T-cell (primary cell): ENCODE data around the gene ARMH2. TPM values are rescaled to one million over a fixed set of nuclear protein-coding genes. Genes with fewer than 3 reads are reported as not detected.

Experiments
- ATAC-seq, 4 experiments: fragments of 200-7000 bp in 3 of 4; fragments of 150-1000 bp in 1 of 4; cut with Tn5 transposase; replicated peaks in 1 of 4; 1 replicate in 3 of 4; 2 replicates in 1 of 4; pipeline ENCODE4 v1.10.0; 2021; ENCODE audit warnings: moderate library complexity in 3 of 4, mild to moderate bottlenecking in 2 of 4, moderate number of reproducible peaks in 1 of 4
- CTCF ChIA-PET, 2 donors: fragments of 300-600 bp; sonication (Branson Sonifier 250); formaldehyde crosslinking; loops; one replicate each; lab custom pipeline; 2022; ENCODE audit warnings: antibody characterized with exemption in 2 of 2; lab: Charles Lee
- POLR2A ChIA-PET, 2 donors: fragments of 300-600 bp; sonication (Branson Sonifier 250); formaldehyde crosslinking; loops; one replicate each; lab custom pipeline; 2022; ENCODE audit warnings: antibody characterized with exemption in 2 of 2; lab: Charles Lee
- DNase-seq, 35 experiments: peaks; one replicate each; pipeline versions ENCODE4 v3.0.0 to v3.0.0-alpha.2; 2013 to 2023
- H3K27ac ChIP-seq: one replicate; pipeline ENCODE4 v1.5.1; 2013; ENCODE audit warnings: low read length
- H3K27me3 ChIP-seq, 2 experiments: replicated peaks in 1 of 2; 1 replicate in 1 of 2; 2 replicates in 1 of 2; pipeline versions ENCODE4 v1.6.1 to v1.7.0; 2013; ENCODE audit warnings: low read length in 1 of 2, mixed read lengths in 1 of 2; ENCODE audit not compliant: control insufficient read depth in 2 of 2, insufficient read depth in 2 of 2; ENCODE audit errors: extremely low read depth in 1 of 2
- H3K36me3 ChIP-seq, 2 donors: 1 replicate in 1 of 2; 2 replicates in 1 of 2; pipeline versions ENCODE4 v1.6.1 to v1.7.0; 2013; ENCODE audit warnings: low read length in 1 of 2; ENCODE audit not compliant: control insufficient read depth in 2 of 2, insufficient read depth in 1 of 2; ENCODE audit errors: extremely low read depth in 1 of 2
- H3K4me1 ChIP-seq, 2 experiments: 1 replicate in 1 of 2; 2 replicates in 1 of 2; pipeline versions ENCODE4 v1.6.1 to v1.7.0; 2013; ENCODE audit warnings: low read length in 2 of 2, mixed read lengths in 1 of 2; ENCODE audit not compliant: insufficient read depth in 2 of 2, control insufficient read depth in 1 of 2; ENCODE audit errors: extremely low read depth in 1 of 2
- H3K4me3 ChIP-seq, 2 donors: 1 replicate in 1 of 2; 2 replicates in 1 of 2; pipeline versions ENCODE4 v1.5.1 to v1.7.0; 2013; ENCODE audit warnings: mild to moderate bottlenecking in 2 of 2, low read length in 1 of 2, moderate library complexity in 1 of 2; ENCODE audit not compliant: control insufficient read depth in 1 of 2; ENCODE audit errors: extremely low read depth in 1 of 2
- H3K9me3 ChIP-seq: 2 replicates; pipeline ENCODE4 v1.7.0; 2013
- H3K27ac Mint-ChIP-seq, 2 donors: one replicate each; pipeline ENCODE4 v1.8.0; 2020 to 2021; ENCODE audit warnings: mild to moderate bottlenecking in 2 of 2, mixed read lengths in 2 of 2
- H3K27me3 Mint-ChIP-seq, 2 donors: one replicate each; pipeline ENCODE4 v1.8.0; 2021 to 2022; ENCODE audit warnings: mixed read lengths in 2 of 2
- H3K36me3 Mint-ChIP-seq: one replicate; pipeline ENCODE4 v1.8.0; 2021; ENCODE audit warnings: mixed read lengths
- H3K4me1 Mint-ChIP-seq, 3 donors: one replicate each; pipeline ENCODE4 v1.8.0; 2020 to 2022; ENCODE audit warnings: mixed read lengths in 3 of 3, mild to moderate bottlenecking in 1 of 3
- H3K4me3 Mint-ChIP-seq, 3 donors: one replicate each; pipeline ENCODE4 v1.8.0; 2020 to 2022; ENCODE audit warnings: mild to moderate bottlenecking in 3 of 3, mixed read lengths in 3 of 3, moderate library complexity in 3 of 3
- H3K9me3 Mint-ChIP-seq, 3 donors: one replicate each; pipeline ENCODE4 v1.8.0; 2020 to 2022; ENCODE audit warnings: mixed read lengths in 3 of 3
- WGBS: methylation state at CpG from one replicate; pipeline ENCODE4 v1.1.5; 2013; ENCODE audit warnings: missing lambda C conversion rate; ENCODE audit not compliant: insufficient coverage; 5-methylcytosine and 5-hydroxymethylcytosine counted together
- total RNA-seq, 35 experiments: library from RNA in 6 of 35; stranded (reverse) in 6 of 35; fragments of 120-200 nt in 1 of 35; gene quantifications; one replicate each; pipeline versions ENCODE4 v1.2.1 to v1.2.4 and lab custom pipeline; 2013 to 2026

The ARMH2 gene
- total RNA-seq, 5 donors from 2014 or later (not counting 1 experiment from before 2014, with no cell fraction given) = 2.2 to 4.6 (median 3.7) TPM

- Mint-ChIP-seq H3K27me3 (no peaks in the 10 kb centered on the region), H3K36me3 (peaks cover 86% of the 10 kb centered on the region), H3K4me3 (peak overlapping the region in 1 of 3 donors; percentile 17), H3K4me1 (peaks cover 46 to 51% (median 50%) of the 10 kb centered on the region in 3 donors), H3K9me3 (no peaks in the 10 kb centered on the region), H3K27ac (peak overlapping the region; percentile 61 to 64)
- Histone ChIP-seq H3K27me3 (no peaks in the 10 kb centered on the region), H3K4me3 (no peak overlapping the region), H3K9me3 (no peaks in the 10 kb centered on the region), H3K27ac (no peak overlapping the region), H3K4me1 (peaks cover 0 to 11% of the 10 kb centered on the region in 2 experiments), H3K36me3 (peaks cover 16 to 97% of the 10 kb centered on the region in 2 donors)
- ATAC-seq (no peak), DNase-seq (no peak)
- ChIA-PET CTCF (no interaction called here), POLR2A (interaction anchor here in 1 of 2 donors (0.5 kb wide), 1 partner anchor 14 kb away, joined by 12 read pairs; no protein-coding TSS in a partner anchor)
- WGBS = 79% methylated on average over 4 of the region's 10 CpGs
Observed at GRCh38 chr6:24831771-24832716, 33.3 kb upstream of the ARMH2 start.

GRCh38 chr6:24829657-24830056 is 30.9 kb upstream of the ARMH2 start:
- ChIA-PET POLR2A (no interaction called here), CTCF (interaction anchor here in 1 of 2 donors (1.3 kb wide), 1 partner anchor 26 kb away, joined by 5 read pairs; no protein-coding TSS in a partner anchor)
- no peak overlapping the region for H3K4me3 Mint-ChIP-seq
- H3K27ac Mint-ChIP-seq = peak overlapping the region; percentile 13 to 72
- H3K9me3 ChIP-seq = no peaks in the 10 kb centered on the region
- H3K27me3 Mint-ChIP-seq = no peaks in the 10 kb centered on the region
- no peak for ATAC-seq
- no peaks in the 10 kb centered on the region for H3K27me3 ChIP-seq
- peaks cover 29 to 39% (median 32%) of the 10 kb centered on the region in 3 donors for H3K4me1 Mint-ChIP-seq
- peaks cover 0 to 12% of the 10 kb centered on the region in 2 experiments for H3K4me1 ChIP-seq
- WGBS = no CpG with 5 or more reads among the region's 3 CpGs
- no peak overlapping the region for H3K27ac ChIP-seq
- peaks cover 14 to 97% of the 10 kb centered on the region in 2 donors for H3K36me3 ChIP-seq
- no peaks in the 10 kb centered on the region for H3K9me3 Mint-ChIP-seq
- no peak for DNase-seq
- no peak overlapping the region for H3K4me3 ChIP-seq
- H3K36me3 Mint-ChIP-seq = peaks cover 78% of the 10 kb centered on the region

- Mint-ChIP-seq H3K4me3 (no peak overlapping the region), H3K27me3 (no peaks in the 10 kb centered on the region), H3K36me3 (peaks cover 74% of the 10 kb centered on the region), H3K27ac (peak overlapping the region; percentile 59 to 80), H3K4me1 (peaks cover 21 to 32% (median 27%) of the 10 kb centered on the region in 3 donors), H3K9me3 (no peaks in the 10 kb centered on the region)
- Histone ChIP-seq H3K9me3 (no peaks in the 10 kb centered on the region), H3K4me3 (no peak overlapping the region), H3K27ac (no peak overlapping the region), H3K27me3 (no peaks in the 10 kb centered on the region), H3K4me1 (peaks cover 0 to 9% of the 10 kb centered on the region in 2 experiments), H3K36me3 (peaks cover 10 to 97% of the 10 kb centered on the region in 2 donors)
- POLR2A ChIA-PET = no interaction called here
- CTCF ChIA-PET = interaction anchor here in 1 of 2 donors (0.6 kb wide), 1 partner anchor 547 kb away, joined by 7 read pairs; no protein-coding TSS in a partner anchor
- ATAC-seq (no peak), DNase-seq (no peak)
- 92% methylated on average over 5 of the region's 8 CpGs for WGBS
Observed at GRCh38 chr6:24827970-24828369, 29.3 kb upstream of the ARMH2 start.

GRCh38 chr6:24827162-24827561 is 28.4 kb upstream of the ARMH2 start:
- Mint-ChIP-seq H3K27me3 (no peaks in the 10 kb centered on the region), H3K9me3 (no peaks in the 10 kb centered on the region), H3K4me3 (peak overlapping the region in 1 of 3 donors; percentile 34), H3K4me1 (peaks cover 19 to 29% (median 27%) of the 10 kb centered on the region in 3 donors), H3K27ac (peak overlapping the region; percentile 59 to 80), H3K36me3 (peaks cover 66% of the 10 kb centered on the region)
- POLR2A ChIA-PET = no interaction called here
- H3K27me3 ChIP-seq = no peaks in the 10 kb centered on the region
- no peak overlapping the region for H3K27ac ChIP-seq
- no peak overlapping the region for H3K4me3 ChIP-seq
- CTCF ChIA-PET = no interaction called here
- no CpG with 5 or more reads among the region's 3 CpGs for WGBS
- DNase-seq = no peak
- no peaks in the 10 kb centered on the region for H3K9me3 ChIP-seq
- peaks cover 10 to 97% of the 10 kb centered on the region in 2 donors for H3K36me3 ChIP-seq
- peaks cover 0 to 9% of the 10 kb centered on the region in 2 experiments for H3K4me1 ChIP-seq
- ATAC-seq = no peak

- ChIA-PET CTCF (interaction anchor here in 1 of 2 donors (1.4 kb wide), 1 partner anchor 193 kb away, joined by 5 read pairs; no protein-coding TSS in a partner anchor), POLR2A (interaction anchor here in 1 of 2 donors (0.9 kb wide), 1 partner anchor 261 kb away, joined by 3 read pairs; no protein-coding TSS in a partner anchor)
- no CpG with 5 or more reads among the region's 2 CpGs for WGBS
- Mint-ChIP-seq H3K9me3 (no peaks in the 10 kb centered on the region), H3K27ac (peak overlapping the region; percentile 58 to 63), H3K4me3 (no peak overlapping the region), H3K4me1 (peaks cover 20 to 30% (median 28%) of the 10 kb centered on the region in 3 donors), H3K27me3 (no peaks in the 10 kb centered on the region), H3K36me3 (peaks cover 61% of the 10 kb centered on the region)
- Histone ChIP-seq H3K27me3 (no peaks in the 10 kb centered on the region), H3K4me3 (no peak overlapping the region), H3K4me1 (peaks cover 0 to 9% of the 10 kb centered on the region in 2 experiments), H3K9me3 (no peaks in the 10 kb centered on the region), H3K36me3 (peaks cover 6 to 95% of the 10 kb centered on the region in 2 donors), H3K27ac (no peak overlapping the region)
- ATAC-seq (no peak), DNase-seq (no peak)
Observed at GRCh38 chr6:24825130-24825630, 26.5 kb upstream of the ARMH2 start.
